Stimulated activated naive CD8-positive, alpha-beta T cell treated with anti-CD3 and anti-CD28 coated beads, Interleukin-15, amount 100 ng/mL, for 72 hours (primary cell): ENCODE data around the gene SH3GL1.
A peak's percentile ranks its signal among the peaks of the same experiment; 100 is the strongest.

Experiments used
- ATAC-seq: fragments of 150-1000 bp; cut with Tn5 transposase; 2 replicates; pipeline ENCODE4 v1.10.0; 2021; ENCODE audit warnings: mild to moderate bottlenecking, moderate library complexity
- DNase-seq, 2 donors: peaks; one replicate each; pipeline ENCODE4 v3.0.0; 2021 to 2022
- H3K27ac Mint-ChIP-seq, 2 donors: one replicate each; pipeline ENCODE4 v1.8.0; 2022; ENCODE audit warnings: mild to moderate bottlenecking in 2 of 2, mixed read lengths in 2 of 2, moderate library complexity in 2 of 2
- H3K27me3 Mint-ChIP-seq: one replicate; pipeline ENCODE4 v1.8.0; 2022; ENCODE audit warnings: mixed read lengths
- H3K4me1 Mint-ChIP-seq: one replicate; pipeline ENCODE4 v1.8.0; 2022; ENCODE audit warnings: mild to moderate bottlenecking, mixed read lengths
- H3K4me3 Mint-ChIP-seq, 2 donors: one replicate each; pipeline ENCODE4 v1.8.0; 2022; ENCODE audit warnings: mild to moderate bottlenecking in 2 of 2, mixed read lengths in 2 of 2, moderate library complexity in 1 of 2
- H3K9me3 Mint-ChIP-seq, 2 donors: one replicate each; pipeline ENCODE4 v1.8.0; 2022; ENCODE audit warnings: mixed read lengths in 2 of 2

SH3GL1 gene, protein sequence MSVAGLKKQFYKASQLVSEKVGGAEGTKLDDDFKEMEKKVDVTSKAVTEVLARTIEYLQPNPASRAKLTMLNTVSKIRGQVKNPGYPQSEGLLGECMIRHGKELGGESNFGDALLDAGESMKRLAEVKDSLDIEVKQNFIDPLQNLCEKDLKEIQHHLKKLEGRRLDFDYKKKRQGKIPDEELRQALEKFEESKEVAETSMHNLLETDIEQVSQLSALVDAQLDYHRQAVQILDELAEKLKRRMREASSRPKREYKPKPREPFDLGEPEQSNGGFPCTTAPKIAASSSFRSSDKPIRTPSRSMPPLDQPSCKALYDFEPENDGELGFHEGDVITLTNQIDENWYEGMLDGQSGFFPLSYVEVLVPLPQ

DNA sequence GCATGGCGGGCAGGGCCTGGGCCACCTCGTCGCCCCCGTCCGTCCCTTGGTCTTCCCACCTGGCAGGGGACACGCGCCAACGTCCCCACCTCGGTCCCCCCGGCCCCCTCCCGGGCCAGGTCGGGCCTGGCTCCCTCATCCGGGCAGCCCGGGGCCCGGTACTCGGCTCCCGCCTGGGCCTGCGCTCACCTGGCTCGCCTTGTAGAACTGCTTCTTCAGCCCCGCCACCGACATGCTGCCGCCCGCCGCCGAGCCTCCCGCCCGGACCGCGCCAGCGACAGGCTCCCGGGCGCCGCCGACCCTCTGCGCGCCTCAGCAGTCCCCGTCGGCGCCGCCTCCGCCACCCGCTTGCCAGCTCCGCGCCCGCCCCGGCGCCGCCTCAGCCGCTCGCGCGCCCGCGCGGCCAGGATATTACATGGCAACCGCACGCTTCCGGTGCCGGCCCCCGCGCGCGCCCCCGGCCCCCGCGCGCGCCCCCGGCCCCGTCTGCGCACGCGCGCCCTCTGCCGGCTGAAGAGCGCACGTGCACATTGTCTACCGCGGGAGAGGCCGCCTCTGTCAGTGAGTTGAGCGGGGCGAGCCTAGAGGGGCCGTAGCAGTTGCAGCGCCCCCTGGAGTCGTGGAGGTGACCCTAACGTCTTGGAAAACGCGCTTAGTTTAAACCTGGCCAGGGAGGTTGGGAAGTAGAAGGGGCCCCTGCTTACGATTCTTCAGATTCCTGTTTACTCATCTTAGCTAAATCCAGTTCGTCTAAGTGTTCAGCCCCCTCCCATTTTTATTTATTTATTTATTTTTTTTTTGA, at the start of gene SH3GL1:
Gene SH3GL1, minus strand, starts transcription at position 413 of the 802 bp plus-strand sequence. Its CDS starts 179 bp downstream, at position 234.
- Mint-ChIP-seq H3K4me3 (peak within 1 kb of the TSS; percentile 94 to 97), H3K4me1 (peaks cover 79% of the 10 kb centered on the region), H3K9me3 (no peaks in the 10 kb centered on the region), H3K27me3 (no peaks in the 10 kb centered on the region), H3K27ac (peak within 1 kb of the TSS; percentile 92 to 98)
- ATAC-seq, result peak; percentile 73
- peak; percentile 91 to 93 for DNase-seq

GRCh38 chr19:4449639-4450028, 49.3 kb upstream of the SH3GL1 start:
- H3K27ac Mint-ChIP-seq, result peak overlapping the region in 1 of 2 donors; percentile 64
- H3K4me3 Mint-ChIP-seq, result no peak overlapping the region
- no peak for ATAC-seq
- H3K9me3 Mint-ChIP-seq, result no peaks in the 10 kb centered on the region
- H3K4me1 Mint-ChIP-seq, result no peaks in the 10 kb centered on the region
- DNase-seq, result no peak
- H3K27me3 Mint-ChIP-seq, result no peaks in the 10 kb centered on the region

GRCh38 chr19:4449022-4449638, 48.8 kb upstream of the SH3GL1 start:
- no peak overlapping the region for H3K4me3 Mint-ChIP-seq
- no peaks in the 10 kb centered on the region for H3K9me3 Mint-ChIP-seq
- no peaks in the 10 kb centered on the region for H3K4me1 Mint-ChIP-seq
- H3K27ac Mint-ChIP-seq, result peak overlapping the region in 1 of 2 donors; percentile 64
- ATAC-seq (no peak), DNase-seq (no peak)
- H3K27me3 Mint-ChIP-seq, result no peaks in the 10 kb centered on the region

- Mint-ChIP-seq H3K27ac (peak overlapping the region; percentile 57 to 94), H3K9me3 (no peaks in the 10 kb centered on the region), H3K4me3 (no peak overlapping the region), H3K27me3 (no peaks in the 10 kb centered on the region), H3K4me1 (no peaks in the 10 kb centered on the region)
- DNase-seq (no peak), ATAC-seq (no peak)
These were observed 48.0 kb upstream of the SH3GL1 start for GRCh38 chr19:4448147-4448985.

DNA sequence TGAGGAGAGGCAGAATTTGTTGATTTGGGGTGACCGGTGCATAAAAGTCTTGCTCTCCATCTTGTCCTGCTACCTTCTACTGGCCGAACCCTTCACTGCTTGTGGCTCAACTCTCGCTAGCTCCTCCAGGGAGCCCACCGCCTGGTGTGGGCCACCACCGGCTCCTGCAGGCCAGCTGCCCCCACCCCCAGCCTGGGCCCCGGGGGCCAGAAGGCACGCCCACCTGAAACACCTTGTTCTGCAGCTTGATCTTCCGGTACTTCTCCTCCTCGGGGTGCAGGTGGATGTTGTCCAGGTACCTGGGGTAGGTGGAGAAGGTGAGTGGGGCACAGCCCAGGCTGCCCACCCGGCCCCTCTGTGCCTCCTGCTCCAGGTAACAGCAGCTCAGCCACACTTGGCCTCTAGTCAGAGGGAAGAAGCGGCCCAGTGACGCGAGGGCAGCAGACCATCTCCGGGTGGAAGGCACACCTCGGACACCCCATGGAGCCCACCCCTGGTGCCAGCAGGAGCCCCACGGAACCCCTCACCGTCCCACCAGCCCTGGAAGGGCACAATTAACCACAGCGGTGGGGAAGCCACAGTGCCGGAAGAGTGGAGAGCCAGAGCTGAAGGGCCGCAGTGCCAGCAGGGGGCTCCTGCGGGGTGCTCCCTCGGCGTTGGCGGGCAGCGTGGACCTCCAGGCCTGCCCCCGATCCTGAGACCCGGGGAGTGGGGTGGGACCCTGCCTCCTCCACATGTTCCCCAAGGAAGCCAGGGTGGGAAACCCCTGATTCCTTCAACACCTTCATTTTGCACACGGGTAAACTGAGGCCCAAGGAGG, 47.2 kb upstream of the SH3GL1 start:
- Mint-ChIP-seq H3K4me1 (peaks cover 1% of the 10 kb centered on the region), H3K4me3 (no peak overlapping the region)
- ATAC-seq, result no peak

GRCh38 chr19:4446704-4447200, 46.4 kb upstream of the SH3GL1 start:
- Mint-ChIP-seq H3K27ac (peak overlapping the region in 1 of 2 donors; percentile 67), H3K27me3 (no peaks in the 10 kb centered on the region), H3K4me1 (peaks cover 9% of the 10 kb centered on the region), H3K9me3 (no peaks in the 10 kb centered on the region), H3K4me3 (no peak overlapping the region)
- no peak for ATAC-seq
- no peak for DNase-seq

More for the DNA sequence above, 47.2 kb upstream of the SH3GL1 start:
- Mint-ChIP-seq H3K9me3 (no peaks in the 10 kb centered on the region), H3K27me3 (no peaks in the 10 kb centered on the region), H3K27ac (peak overlapping the region in 1 of 2 donors; percentile 94)
- no peak for DNase-seq

GRCh38 chr19:4445963-4446703, 45.8 kb upstream of the SH3GL1 start:
- ATAC-seq (no peak), DNase-seq (no peak)
- Mint-ChIP-seq H3K4me1 (peaks cover 9% of the 10 kb centered on the region), H3K27me3 (no peaks in the 10 kb centered on the region), H3K27ac (no peak overlapping the region), H3K9me3 (no peaks in the 10 kb centered on the region), H3K4me3 (no peak overlapping the region)

DNA sequence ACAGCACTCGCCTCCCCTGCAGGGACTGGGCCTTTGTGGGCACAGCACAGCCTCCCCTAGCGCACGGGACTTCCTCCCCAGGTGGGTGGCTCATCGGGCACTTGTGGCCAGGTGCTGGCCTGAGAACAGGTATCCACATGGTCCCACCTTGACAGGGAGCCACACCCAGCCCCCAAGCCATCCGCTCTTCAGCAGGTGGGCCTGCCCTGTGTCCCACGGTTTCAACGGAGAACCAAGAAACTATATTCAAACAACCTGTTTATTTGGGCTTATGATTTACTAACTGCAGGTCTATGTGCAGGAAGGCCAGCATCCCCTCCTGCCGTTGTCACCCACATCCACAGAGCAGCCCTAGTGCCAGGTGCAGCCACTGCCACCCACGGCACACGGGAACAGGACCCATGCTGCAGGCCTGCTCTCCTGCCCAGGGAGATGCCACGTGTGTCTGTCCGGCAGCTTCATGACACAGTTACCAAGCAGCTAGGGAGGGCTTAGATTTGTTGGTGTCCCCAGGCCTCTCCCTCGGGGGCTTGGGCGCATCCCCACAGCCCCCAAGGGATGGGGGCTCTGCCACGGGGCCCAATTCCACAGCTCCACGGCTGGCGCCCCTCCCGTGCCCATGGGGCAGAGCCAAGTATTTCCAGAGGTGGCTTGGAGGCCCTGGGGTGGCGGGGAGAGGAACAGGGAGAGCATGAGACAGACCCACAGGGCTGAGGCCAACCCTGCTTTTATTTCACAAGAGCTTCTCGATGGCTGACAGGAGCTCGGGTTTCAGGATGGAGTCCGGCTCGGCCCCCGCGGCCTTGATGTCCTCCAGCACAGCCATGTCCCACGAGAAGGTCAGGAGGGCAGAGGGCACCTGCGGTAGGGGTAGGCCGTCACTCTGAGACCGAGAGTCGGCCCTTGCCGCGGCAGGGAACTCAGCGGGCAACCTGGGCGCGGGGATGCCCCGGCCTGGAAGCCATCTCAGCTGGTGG, 44.7 kb upstream of the SH3GL1 start:
- Mint-ChIP-seq H3K27ac (peak overlapping the region in 1 of 2 donors; percentile 72), H3K9me3 (no peaks in the 10 kb centered on the region), H3K4me1 (peaks cover 9% of the 10 kb centered on the region), H3K27me3 (no peaks in the 10 kb centered on the region), H3K4me3 (no peak overlapping the region)
- no peak for DNase-seq
- ATAC-seq, result peak; percentile 5

DNA sequence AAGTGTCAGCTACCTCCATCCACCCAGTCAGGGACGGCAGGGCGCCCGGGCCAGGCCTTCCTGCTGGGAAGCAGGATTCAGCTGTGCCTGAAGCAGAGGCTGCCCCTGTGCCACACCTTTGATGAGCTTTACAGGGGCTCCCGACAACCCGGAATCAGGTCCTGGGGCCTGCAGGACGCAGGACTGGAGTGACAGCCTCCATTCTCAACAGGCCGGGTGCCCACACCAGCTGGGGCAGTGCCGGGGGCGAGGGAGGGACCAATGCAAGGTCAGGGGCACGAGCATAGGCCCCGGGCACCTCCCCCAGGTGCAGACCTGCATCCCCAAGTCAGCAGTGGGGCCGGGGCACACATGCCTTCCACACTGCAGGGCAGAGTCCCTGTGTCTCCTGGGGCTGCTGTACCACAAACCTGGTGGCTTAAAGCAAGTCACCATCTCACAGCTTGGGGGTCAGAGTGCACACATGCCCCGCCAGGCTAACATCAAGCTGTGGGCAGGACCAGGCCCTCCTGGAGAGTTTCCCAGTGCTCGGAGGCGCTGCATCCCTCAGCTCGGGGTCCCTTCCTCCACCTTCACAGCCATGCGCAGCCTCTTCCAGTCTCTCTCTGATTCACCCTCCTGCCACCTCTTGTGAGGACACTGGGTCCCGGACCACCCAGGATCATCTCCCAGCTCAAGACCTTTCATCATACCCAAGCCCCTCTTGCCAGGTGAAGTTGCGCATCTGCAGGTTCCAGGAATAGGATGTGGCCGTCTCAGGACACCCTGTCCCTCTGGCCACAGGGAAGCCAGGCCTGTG, 43.8 kb upstream of the SH3GL1 start:
- Mint-ChIP-seq H3K9me3 (no peaks in the 10 kb centered on the region), H3K27ac (peak overlapping the region in 1 of 2 donors; percentile 72), H3K27me3 (no peaks in the 10 kb centered on the region), H3K4me1 (peaks cover 9% of the 10 kb centered on the region), H3K4me3 (no peak overlapping the region)
- ATAC-seq, result peak; percentile 16
- no peak for DNase-seq

DNA sequence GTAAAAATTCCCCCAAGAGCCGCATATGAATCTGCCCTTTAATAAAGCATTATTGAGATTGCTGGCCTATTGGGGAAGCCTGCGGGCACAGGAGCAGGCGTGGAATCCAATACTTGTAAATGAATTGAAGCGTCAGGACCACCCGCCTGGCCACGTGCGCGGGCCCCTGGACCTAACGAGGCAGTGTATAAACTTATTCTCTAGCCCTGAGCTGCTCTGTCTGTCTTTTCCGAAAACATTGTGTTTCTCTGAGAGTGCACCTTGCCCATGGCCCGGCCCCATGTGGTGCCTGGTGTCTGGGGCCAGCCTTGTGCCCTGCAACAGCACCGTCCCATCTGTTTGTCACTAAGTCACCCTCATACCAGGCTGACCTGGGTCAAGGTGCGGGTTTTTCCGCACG, 42.8 kb upstream of the SH3GL1 start:
- ATAC-seq (no peak), DNase-seq (no peak)
- Mint-ChIP-seq H3K27me3 (no peaks in the 10 kb centered on the region), H3K27ac (no peak overlapping the region), H3K4me3 (no peak overlapping the region), H3K4me1 (peaks cover 9% of the 10 kb centered on the region), H3K9me3 (no peaks in the 10 kb centered on the region)

DNA sequence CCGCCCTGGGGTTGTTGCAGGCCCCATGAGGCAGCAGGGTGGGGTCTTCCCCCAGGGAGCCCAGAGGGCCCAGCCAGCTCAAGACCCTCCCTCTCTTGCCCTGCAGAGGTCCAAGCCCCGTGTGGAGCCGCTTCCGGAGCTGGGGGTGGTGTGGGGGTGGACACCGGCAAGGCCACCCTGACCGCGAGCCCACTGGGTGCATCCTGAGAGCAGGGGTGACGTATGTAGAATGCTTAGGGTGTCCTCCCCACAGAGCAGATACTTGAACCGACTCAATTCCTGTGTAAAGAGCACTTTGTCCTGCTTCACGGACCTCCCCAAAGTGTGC, 42.4 kb upstream of the SH3GL1 start:
- Mint-ChIP-seq H3K27me3 (no peaks in the 10 kb centered on the region), H3K9me3 (no peaks in the 10 kb centered on the region), H3K4me1 (peaks cover 9% of the 10 kb centered on the region), H3K27ac (no peak overlapping the region), H3K4me3 (no peak overlapping the region)
- DNase-seq (no peak), ATAC-seq (no peak)
